ENCODE results near the gene ADGRA1.
"Not testable (repeated sequence)": the region's sequence is repeated elsewhere in the genome, so short reads cannot be mapped to it uniquely, and the experiment has no call there.

ADGRA1 gene

GRCh38 chr10:133110133-133110532 is 22.4 kb downstream of the ADGRA1 start:
- H3K36me3 ChIP-seq (ENCODE audit: control insufficient read depth in 1 of 2, insufficient read depth in 2 of 2, low read length in 2 of 2) = no peaks in the 10 kb centered on the region

GRCh38 chr10:133110609-133111275 is 23.0 kb downstream of the ADGRA1 start:
- Histone ChIP-seq H3K4me3 (ENCODE audit: low read depth in 1 of 2, low read length in 2 of 2) (no peak overlapping the region), H3K9me3 (ENCODE audit: control insufficient read depth in 1 of 2, low read length in 2 of 2) (peaks cover 10 to 18% of the 10 kb centered on the region in 2 donors), H3K4me1 (ENCODE audit: control insufficient read depth in 1 of 2, insufficient read depth in 2 of 2, low read length in 2 of 2) (no peaks in the 10 kb centered on the region), H3K36me3 (ENCODE audit: control insufficient read depth in 1 of 2, insufficient read depth in 2 of 2, low read length in 2 of 2) (no peaks in the 10 kb centered on the region), H3K27ac (ENCODE audit: low read depth, low read length) (no peak overlapping the region), H3K9ac (ENCODE audit: low read depth in 1 of 2, low read length in 2 of 2) (no peak overlapping the region), H3K27me3 (ENCODE audit: control insufficient read depth in 1 of 2, insufficient read depth in 2 of 2, low read length in 2 of 2) (no peaks in the 10 kb centered on the region)

More at GRCh38 chr10:133110133-133110532, 22.4 kb downstream of the ADGRA1 start:
- peaks cover 10 to 18% of the 10 kb centered on the region in 2 donors for H3K9me3 ChIP-seq (ENCODE audit: control insufficient read depth in 1 of 2, low read length in 2 of 2)
- H3K27ac ChIP-seq (ENCODE audit: low read depth, low read length) = no peak overlapping the region
- H3K9ac ChIP-seq (ENCODE audit: low read depth in 1 of 2, low read length in 2 of 2) = no peak overlapping the region
- H3K4me3 ChIP-seq (ENCODE audit: low read depth in 1 of 2, low read length in 2 of 2) = no peak overlapping the region
- H3K27me3 ChIP-seq (ENCODE audit: control insufficient read depth in 1 of 2, insufficient read depth in 2 of 2, low read length in 2 of 2) = no peaks in the 10 kb centered on the region
- H3K4me1 ChIP-seq (ENCODE audit: control insufficient read depth in 1 of 2, insufficient read depth in 2 of 2, low read length in 2 of 2) = no peaks in the 10 kb centered on the region

GRCh38 chr10:133111640-133112039 is 23.9 kb downstream of the ADGRA1 start:
- not testable (repeated sequence) for H3K27me3 ChIP-seq (ENCODE audit: control insufficient read depth in 1 of 2, insufficient read depth in 2 of 2, low read length in 2 of 2); H3K36me3 ChIP-seq (ENCODE audit: control insufficient read depth in 1 of 2, insufficient read depth in 2 of 2, low read length in 2 of 2); H3K4me3 ChIP-seq (ENCODE audit: low read depth in 1 of 2, low read length in 2 of 2); H3K27ac ChIP-seq (ENCODE audit: low read depth, low read length); H3K9ac ChIP-seq (ENCODE audit: low read depth in 1 of 2, low read length in 2 of 2); H3K4me1 ChIP-seq (ENCODE audit: control insufficient read depth in 1 of 2, insufficient read depth in 2 of 2, low read length in 2 of 2)
- peaks cover 10 to 17% of the 10 kb centered on the region in 2 donors for H3K9me3 ChIP-seq (ENCODE audit: control insufficient read depth in 1 of 2, low read length in 2 of 2)

- no peaks in the 10 kb centered on the region for H3K4me1 ChIP-seq (ENCODE audit: control insufficient read depth in 1 of 2, insufficient read depth in 2 of 2, low read length in 2 of 2)
- H3K36me3 ChIP-seq (ENCODE audit: control insufficient read depth in 1 of 2, insufficient read depth in 2 of 2, low read length in 2 of 2) = no peaks in the 10 kb centered on the region
- H3K9me3 ChIP-seq (ENCODE audit: control insufficient read depth in 1 of 2, low read length in 2 of 2) = peaks cover under 1 to 6% of the 10 kb centered on the region in 2 donors
- H3K27me3 ChIP-seq (ENCODE audit: control insufficient read depth in 1 of 2, insufficient read depth in 2 of 2, low read length in 2 of 2) = no peaks in the 10 kb centered on the region
- H3K27ac ChIP-seq (ENCODE audit: low read depth, low read length) = no peak overlapping the region
- H3K9ac ChIP-seq (ENCODE audit: low read depth in 1 of 2, low read length in 2 of 2) = no peak overlapping the region
- no peak overlapping the region for H3K4me3 ChIP-seq (ENCODE audit: low read depth in 1 of 2, low read length in 2 of 2)
Observed at GRCh38 chr10:133113146-133113830, 25.6 kb downstream of the ADGRA1 start.

DNA sequence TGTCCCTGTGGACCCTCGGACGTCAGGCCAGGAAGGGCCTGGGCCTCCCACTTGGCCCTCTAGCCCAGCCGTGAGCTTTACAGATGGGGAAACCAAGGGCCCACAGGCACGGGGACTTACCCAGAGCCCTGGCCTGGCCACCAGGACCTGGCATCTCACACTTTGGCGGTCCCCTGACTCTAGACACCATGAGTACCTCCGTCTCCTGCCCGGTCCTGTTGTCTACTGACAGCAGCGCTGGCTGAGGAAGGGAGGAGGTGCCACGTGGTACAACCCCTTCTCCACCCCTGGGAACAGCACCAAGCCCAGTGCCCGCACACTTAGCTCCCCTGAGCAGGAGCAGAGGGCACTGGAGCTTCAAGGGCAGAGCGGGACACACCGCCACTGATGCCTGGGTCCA is 26.1 kb downstream of the ADGRA1 start:
- Histone ChIP-seq H3K36me3 (ENCODE audit: control insufficient read depth in 1 of 2, insufficient read depth in 2 of 2, low read length in 2 of 2) (no peaks in the 10 kb centered on the region), H3K4me3 (ENCODE audit: low read depth in 1 of 2, low read length in 2 of 2) (no peak overlapping the region), H3K27ac (ENCODE audit: low read depth, low read length) (no peak overlapping the region), H3K27me3 (ENCODE audit: control insufficient read depth in 1 of 2, insufficient read depth in 2 of 2, low read length in 2 of 2) (no peaks in the 10 kb centered on the region), H3K4me1 (ENCODE audit: control insufficient read depth in 1 of 2, insufficient read depth in 2 of 2, low read length in 2 of 2) (no peaks in the 10 kb centered on the region), H3K9me3 (ENCODE audit: control insufficient read depth in 1 of 2, low read length in 2 of 2) (peaks cover 0 to 3% of the 10 kb centered on the region in 2 donors), H3K9ac (ENCODE audit: low read depth in 1 of 2, low read length in 2 of 2) (no peak overlapping the region)

DNA sequence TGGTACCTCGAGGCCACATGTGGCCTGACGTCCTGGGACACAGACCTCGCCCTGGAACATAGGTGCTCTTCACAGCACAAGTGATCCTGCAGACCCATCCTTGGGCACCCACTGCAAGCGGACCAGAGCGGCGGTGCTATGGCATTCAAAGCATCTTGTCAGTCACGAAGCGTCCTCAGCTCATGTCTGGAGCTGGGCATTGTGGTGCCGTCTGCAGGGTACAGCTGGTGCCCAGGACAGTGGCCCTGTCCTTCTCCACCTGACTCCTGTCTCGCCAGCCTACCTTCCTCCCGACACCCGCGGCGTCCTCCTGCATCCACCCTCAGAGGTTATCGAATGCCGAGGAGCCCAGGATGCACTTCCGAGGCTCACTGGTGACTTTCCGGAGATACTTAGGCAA is 26.5 kb downstream of the ADGRA1 start:
- peaks cover 0 to 3% of the 10 kb centered on the region in 2 donors for H3K9me3 ChIP-seq (ENCODE audit: control insufficient read depth in 1 of 2, low read length in 2 of 2)

GRCh38 chr10:133114726-133115452 is 27.2 kb downstream of the ADGRA1 start:
- peaks cover 0 to 3% of the 10 kb centered on the region in 2 donors for H3K9me3 ChIP-seq (ENCODE audit: control insufficient read depth in 1 of 2, low read length in 2 of 2)
- H3K27ac ChIP-seq (ENCODE audit: low read depth, low read length) = no peak overlapping the region
- no peaks in the 10 kb centered on the region for H3K4me1 ChIP-seq (ENCODE audit: control insufficient read depth in 1 of 2, insufficient read depth in 2 of 2, low read length in 2 of 2)
- no peak overlapping the region for H3K9ac ChIP-seq (ENCODE audit: low read depth in 1 of 2, low read length in 2 of 2)
- H3K36me3 ChIP-seq (ENCODE audit: control insufficient read depth in 1 of 2, insufficient read depth in 2 of 2, low read length in 2 of 2) = no peaks in the 10 kb centered on the region
- no peaks in the 10 kb centered on the region for H3K27me3 ChIP-seq (ENCODE audit: control insufficient read depth in 1 of 2, insufficient read depth in 2 of 2, low read length in 2 of 2)
- no peak overlapping the region for H3K4me3 ChIP-seq (ENCODE audit: low read depth in 1 of 2, low read length in 2 of 2)

More for the DNA sequence above, 26.5 kb downstream of the ADGRA1 start:
- no peaks in the 10 kb centered on the region for H3K36me3 ChIP-seq (ENCODE audit: control insufficient read depth in 1 of 2, insufficient read depth in 2 of 2, low read length in 2 of 2)
- H3K27ac ChIP-seq (ENCODE audit: low read depth, low read length) = no peak overlapping the region
- H3K4me3 ChIP-seq (ENCODE audit: low read depth in 1 of 2, low read length in 2 of 2) = no peak overlapping the region
- no peaks in the 10 kb centered on the region for H3K4me1 ChIP-seq (ENCODE audit: control insufficient read depth in 1 of 2, insufficient read depth in 2 of 2, low read length in 2 of 2)
- H3K27me3 ChIP-seq (ENCODE audit: control insufficient read depth in 1 of 2, insufficient read depth in 2 of 2, low read length in 2 of 2) = no peaks in the 10 kb centered on the region
- H3K9ac ChIP-seq (ENCODE audit: low read depth in 1 of 2, low read length in 2 of 2) = no peak overlapping the region

DNA sequence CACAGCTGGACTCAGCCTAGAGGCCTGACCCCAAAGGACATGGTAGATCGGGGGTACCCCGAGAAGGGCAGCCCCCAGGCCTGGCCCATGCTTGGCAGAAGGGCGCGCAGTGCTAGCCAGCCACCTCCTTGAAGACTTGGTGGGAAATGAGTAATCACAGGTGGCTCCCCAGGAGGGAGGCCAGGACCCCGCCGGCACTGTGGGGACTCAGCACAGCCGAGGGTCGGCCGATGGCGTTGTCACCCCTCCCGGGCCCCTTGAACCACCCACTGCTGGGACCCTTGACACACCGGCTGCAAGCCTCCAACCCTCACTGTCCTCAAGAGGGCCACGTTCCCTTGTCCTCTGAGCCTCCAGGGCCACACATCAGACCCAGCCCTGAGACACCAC is 27.7 kb downstream of the ADGRA1 start:
- H3K27ac ChIP-seq (ENCODE audit: low read depth, low read length) = no peak overlapping the region
- no peak overlapping the region for H3K4me3 ChIP-seq (ENCODE audit: low read depth in 1 of 2, low read length in 2 of 2)
- no peak overlapping the region for H3K9ac ChIP-seq (ENCODE audit: low read depth in 1 of 2, low read length in 2 of 2)
- no peaks in the 10 kb centered on the region for H3K27me3 ChIP-seq (ENCODE audit: control insufficient read depth in 1 of 2, insufficient read depth in 2 of 2, low read length in 2 of 2)
- no peaks in the 10 kb centered on the region for H3K36me3 ChIP-seq (ENCODE audit: control insufficient read depth in 1 of 2, insufficient read depth in 2 of 2, low read length in 2 of 2)
- H3K4me1 ChIP-seq (ENCODE audit: control insufficient read depth in 1 of 2, insufficient read depth in 2 of 2, low read length in 2 of 2) = no peaks in the 10 kb centered on the region
- H3K9me3 ChIP-seq (ENCODE audit: control insufficient read depth in 1 of 2, low read length in 2 of 2) = peaks cover 0 to 3% of the 10 kb centered on the region in 2 donors

DNA sequence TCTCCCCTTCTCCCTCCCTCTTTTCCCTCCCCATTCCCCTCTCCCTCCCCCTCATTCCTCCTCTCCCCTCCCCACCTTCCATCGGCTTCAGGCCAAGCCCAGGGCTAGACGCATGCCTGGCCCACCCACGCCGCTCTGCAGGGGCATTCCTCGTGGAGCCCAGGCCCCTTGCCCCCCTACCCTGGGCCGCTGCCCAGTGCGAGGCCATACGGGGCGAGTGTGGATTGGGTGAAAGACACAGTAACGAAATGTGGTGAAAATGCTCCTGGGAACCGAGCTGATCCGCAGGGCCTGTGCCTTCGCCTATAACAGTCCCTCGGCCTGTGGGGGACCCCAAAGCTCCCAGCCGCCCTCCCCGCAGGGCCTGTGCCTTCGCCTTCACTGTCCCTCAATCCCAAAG is 28.3 kb downstream of the ADGRA1 start:
- no peak overlapping the region for H3K9ac ChIP-seq (ENCODE audit: low read depth in 1 of 2, low read length in 2 of 2)
- no peak overlapping the region for H3K4me3 ChIP-seq (ENCODE audit: low read depth in 1 of 2, low read length in 2 of 2)
- H3K27me3 ChIP-seq (ENCODE audit: control insufficient read depth in 1 of 2, insufficient read depth in 2 of 2, low read length in 2 of 2) = no peaks in the 10 kb centered on the region
- no peak overlapping the region for H3K27ac ChIP-seq (ENCODE audit: low read depth, low read length)
- no peaks in the 10 kb centered on the region for H3K36me3 ChIP-seq (ENCODE audit: control insufficient read depth in 1 of 2, insufficient read depth in 2 of 2, low read length in 2 of 2)
- H3K9me3 ChIP-seq (ENCODE audit: control insufficient read depth in 1 of 2, low read length in 2 of 2) = peaks cover 0 to 3% of the 10 kb centered on the region in 2 donors
- H3K4me1 ChIP-seq (ENCODE audit: control insufficient read depth in 1 of 2, insufficient read depth in 2 of 2, low read length in 2 of 2) = no peaks in the 10 kb centered on the region

DNA sequence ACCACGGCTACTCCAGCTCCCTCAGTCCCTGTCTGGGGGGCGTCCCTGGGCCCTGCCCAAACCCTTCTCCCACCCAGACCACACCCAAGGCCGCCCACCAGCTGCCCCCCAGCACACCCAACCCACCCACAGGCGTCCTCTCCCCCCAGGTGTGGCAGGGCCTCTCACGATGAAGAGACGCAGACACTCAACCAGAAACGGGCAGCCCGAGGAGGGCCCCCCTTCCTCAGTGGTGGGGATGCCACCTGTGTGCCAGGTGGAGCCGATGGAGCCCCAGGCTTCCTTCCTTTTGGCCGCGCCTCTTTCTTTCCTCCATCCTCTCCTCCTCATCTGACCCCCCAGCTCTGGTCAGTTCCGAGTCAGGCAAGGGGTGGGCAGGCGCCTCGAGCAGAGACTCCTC is 28.7 kb downstream of the ADGRA1 start:
- H3K27ac ChIP-seq (ENCODE audit: low read depth, low read length) = no peak overlapping the region
- no peak overlapping the region for H3K4me3 ChIP-seq (ENCODE audit: low read depth in 1 of 2, low read length in 2 of 2)
- peaks cover 0 to 3% of the 10 kb centered on the region in 2 donors for H3K9me3 ChIP-seq (ENCODE audit: control insufficient read depth in 1 of 2, low read length in 2 of 2)

More for the DNA sequence above, 28.7 kb downstream of the ADGRA1 start:
- no peaks in the 10 kb centered on the region for H3K27me3 ChIP-seq (ENCODE audit: control insufficient read depth in 1 of 2, insufficient read depth in 2 of 2, low read length in 2 of 2)
- no peaks in the 10 kb centered on the region for H3K36me3 ChIP-seq (ENCODE audit: control insufficient read depth in 1 of 2, insufficient read depth in 2 of 2, low read length in 2 of 2)
- H3K4me1 ChIP-seq (ENCODE audit: control insufficient read depth in 1 of 2, insufficient read depth in 2 of 2, low read length in 2 of 2) = no peaks in the 10 kb centered on the region
- no peak overlapping the region for H3K9ac ChIP-seq (ENCODE audit: low read depth in 1 of 2, low read length in 2 of 2)

Data from duodenal mucosa (tissue), 2 donors.